SK-N-MC (cell line): ENCODE measurements around the gene CALD1.

Experiments
- EZH2 ChIP-seq: fragments of 200-600 bp; sonication (generic); IDR thresholded peaks from one replicate; pipeline ENCODE4 v1.6.1; 2017; ENCODE audit warnings: antibody characterized with exemption
- POLR2AphosphoS5 ChIP-seq: IDR thresholded peaks from 2 replicates; pipeline ENCODE4 v1.6.1; 2012; ENCODE audit warnings: mild to moderate bottlenecking, low read depth, low read length, borderline replicate concordance

GRCh38 chr7:134901389-134902020, 122.1 kb downstream of the CALD1 start:
- TF ChIP-seq POLR2AphosphoS5 (no peak), EZH2 (no peak)
